GM21447 (cell line): ENCODE data around the gene FGFRL1.

Experiments
- ATAC-seq: cut with Tn5 transposase; IDR thresholded peaks from one replicate; pipeline ENCODE4 v1.9.1; 2021; ENCODE audit not compliant: unreplicated experiment

FGFRL1 gene

GRCh38 chr4:1062419-1062818, 51.0 kb downstream of the FGFRL1 start:
- no peak for ATAC-seq

GRCh38 chr4:1065732-1066131, 54.3 kb downstream of the FGFRL1 start:
- no peak for ATAC-seq

- no peak for ATAC-seq
These were observed 58.0 kb downstream of the FGFRL1 start for GRCh38 chr4:1069394-1069793.

DNA sequence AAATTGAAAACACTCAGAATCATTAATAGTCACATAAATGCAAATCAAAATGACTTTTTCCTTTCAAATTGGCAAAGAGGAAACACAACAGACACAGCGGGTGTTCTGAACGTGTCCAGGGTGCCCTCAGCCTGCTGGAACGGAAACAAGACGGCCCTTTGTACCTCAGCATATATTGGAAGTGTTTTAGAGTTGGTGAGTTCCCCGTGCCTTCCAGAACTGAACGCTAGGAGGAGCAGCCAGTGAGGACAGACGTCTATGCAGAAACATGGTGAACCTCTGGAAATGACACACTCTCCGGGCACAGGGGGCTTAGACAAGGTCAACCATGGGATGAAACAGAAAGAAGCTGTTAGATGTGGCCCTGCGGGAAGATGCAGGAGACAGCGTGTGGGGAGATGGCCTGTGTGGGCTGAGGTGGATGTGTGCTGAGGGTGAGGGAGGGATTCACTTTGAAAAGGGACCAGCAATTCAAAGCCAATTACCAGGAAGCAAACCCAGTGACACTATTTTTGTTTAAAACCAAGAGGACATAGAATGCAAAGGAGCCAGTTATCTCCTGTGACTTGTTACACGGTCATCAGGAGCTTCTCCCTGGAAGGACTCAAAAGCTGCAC, 61.5 kb downstream of the FGFRL1 start:
- ATAC-seq: no peak

- no peak for ATAC-seq
These were observed 62.7 kb downstream of the FGFRL1 start for GRCh38 chr4:1074077-1074476.

DNA sequence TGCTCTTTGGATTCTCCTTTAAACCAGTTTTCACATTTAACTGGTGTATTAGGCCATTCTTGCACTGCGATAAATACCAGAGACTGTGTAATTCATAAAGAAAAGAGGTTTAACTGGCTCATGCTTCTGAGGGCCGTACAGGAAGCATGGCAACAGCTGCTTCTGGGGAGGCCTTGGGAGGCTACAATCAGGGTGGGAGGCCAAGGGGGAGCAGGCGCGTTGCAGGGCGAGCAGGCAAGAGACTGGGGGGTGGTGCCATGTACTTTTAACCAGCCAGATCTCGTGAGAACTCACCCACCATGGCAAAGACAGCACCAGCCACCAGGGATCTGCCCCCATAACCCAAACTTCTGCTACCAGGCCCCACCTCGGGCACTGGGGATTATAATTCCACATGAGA, 63.8 kb downstream of the FGFRL1 start:
- ATAC-seq: no peak

- ATAC-seq: no peak
These were observed 64.6 kb downstream of the FGFRL1 start for GRCh38 chr4:1075809-1076699.
